Lower leg skin (tissue), 4 donors: ENCODE measurements around the gene IFNGR2. TPM values are rescaled to one million over a fixed set of nuclear protein-coding genes. Genes with fewer than 3 reads are reported as not detected.
A peak's percentile ranks its signal among the peaks of the same experiment; 100 is the strongest.
"Not testable (repeated sequence)": the region's sequence is repeated elsewhere in the genome, so short reads cannot be mapped to it uniquely, and the experiment has no call there.

Experiments used
- DNase-seq, 2 donors: peaks; one replicate each; pipeline ENCODE4 v3.0.0-alpha.2; 2019; ENCODE audit warnings: low spot score in 2 of 2
- H3K4me3 ChIP-seq: fragments of 200-600 bp; sonication (generic); 2 replicates; pipeline ENCODE4 v1.5.1; 2017; ENCODE audit warnings: mild to moderate bottlenecking, low read depth; ENCODE audit not compliant: poor library complexity, severe bottlenecking
- POLR2A ChIP-seq, 2 donors: fragments of 450-650 bp; IDR thresholded peaks; one replicate each; pipeline ENCODE4 v1.6.1; 2016 to 2017; ENCODE audit warnings: antibody characterized with exemption in 2 of 2, mild to moderate bottlenecking in 1 of 2, moderate library complexity in 1 of 2
- WGBS, 2 donors: methylation state at CpG; one replicate each; pipeline ENCODE4 v1.1.5; 2018; 5-methylcytosine and 5-hydroxymethylcytosine counted together
- intact Hi-C: fragments of 100-400 bp; cut with DNase I; formaldehyde crosslinking; loops from one replicate; pipeline ENCODE4 v1.15.0; 2023; ENCODE audit warnings: low total_unique reads
- total RNA-seq, 4 donors: library from RNA; depleted of rRNA; stranded (reverse); fragments of >200 nt; gene quantifications; one replicate each; pipeline ENCODE4 v1.1.0, GENCODE V29; 2016
- TF ChIP-seq, protein P1 (sequence below), 3 donors: fragments of 450-650 bp; IDR thresholded peaks; one replicate each; pipeline ENCODE4 v1.5.1; 2016; ENCODE audit warnings: antibody characterized with exemption in 3 of 3, mild to moderate bottlenecking in 3 of 3, moderate library complexity in 2 of 3

IFNGR2 gene
- total RNA-seq, 4 donors from 2014 or later: 46.7 to 74.1 (median 60.9) TPM

DNA sequence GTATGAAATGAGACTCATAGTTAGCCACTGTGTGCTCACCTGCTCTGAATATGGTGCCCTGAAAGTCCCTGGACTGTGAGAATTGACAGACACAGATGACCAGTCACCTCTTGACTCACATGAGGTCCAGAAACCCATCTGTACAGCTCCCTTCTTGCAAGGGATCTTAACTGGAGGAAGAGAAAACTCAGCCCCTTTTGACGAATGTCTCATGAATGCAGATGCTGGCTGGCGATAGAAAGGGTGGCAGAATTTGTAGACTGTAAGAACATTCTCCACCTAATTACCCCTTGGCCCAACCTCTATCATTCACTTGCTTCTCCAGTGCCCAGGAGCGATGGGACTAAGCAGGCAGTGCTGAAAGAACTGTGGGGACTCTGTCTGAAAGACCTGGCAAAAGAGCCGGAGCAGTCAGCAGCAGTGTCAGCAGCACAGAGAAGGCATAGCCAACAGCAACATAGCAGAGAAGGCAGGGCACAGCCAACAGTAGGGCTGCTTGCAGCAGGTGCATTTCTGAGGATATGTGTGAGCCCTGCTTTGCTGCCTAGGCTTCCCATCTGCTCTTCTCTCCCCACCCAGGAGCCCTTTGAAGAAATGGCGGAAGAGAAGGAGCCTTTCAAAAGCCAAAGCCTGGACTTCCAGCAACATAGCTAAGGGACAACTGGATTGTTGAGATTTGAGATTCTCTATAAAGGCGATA is 25.8 kb upstream of the IFNGR2 start:
- no peak overlapping the region for H3K4me3 ChIP-seq
- TF ChIP-seq, protein P1, sequence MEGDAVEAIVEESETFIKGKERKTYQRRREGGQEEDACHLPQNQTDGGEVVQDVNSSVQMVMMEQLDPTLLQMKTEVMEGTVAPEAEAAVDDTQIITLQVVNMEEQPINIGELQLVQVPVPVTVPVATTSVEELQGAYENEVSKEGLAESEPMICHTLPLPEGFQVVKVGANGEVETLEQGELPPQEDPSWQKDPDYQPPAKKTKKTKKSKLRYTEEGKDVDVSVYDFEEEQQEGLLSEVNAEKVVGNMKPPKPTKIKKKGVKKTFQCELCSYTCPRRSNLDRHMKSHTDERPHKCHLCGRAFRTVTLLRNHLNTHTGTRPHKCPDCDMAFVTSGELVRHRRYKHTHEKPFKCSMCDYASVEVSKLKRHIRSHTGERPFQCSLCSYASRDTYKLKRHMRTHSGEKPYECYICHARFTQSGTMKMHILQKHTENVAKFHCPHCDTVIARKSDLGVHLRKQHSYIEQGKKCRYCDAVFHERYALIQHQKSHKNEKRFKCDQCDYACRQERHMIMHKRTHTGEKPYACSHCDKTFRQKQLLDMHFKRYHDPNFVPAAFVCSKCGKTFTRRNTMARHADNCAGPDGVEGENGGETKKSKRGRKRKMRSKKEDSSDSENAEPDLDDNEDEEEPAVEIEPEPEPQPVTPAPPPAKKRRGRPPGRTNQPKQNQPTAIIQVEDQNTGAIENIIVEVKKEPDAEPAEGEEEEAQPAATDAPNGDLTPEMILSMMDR (IDR thresholded peaks at IDR 0.05): no peak
- TF ChIP-seq POLR2A (IDR thresholded peaks at IDR 0.05): no peak
- no peak for DNase-seq
- WGBS, 2 donors: 85 to 86% methylated on average over 6 of the region's 6 CpGs
- intact Hi-C loops: no loop called here

DNA sequence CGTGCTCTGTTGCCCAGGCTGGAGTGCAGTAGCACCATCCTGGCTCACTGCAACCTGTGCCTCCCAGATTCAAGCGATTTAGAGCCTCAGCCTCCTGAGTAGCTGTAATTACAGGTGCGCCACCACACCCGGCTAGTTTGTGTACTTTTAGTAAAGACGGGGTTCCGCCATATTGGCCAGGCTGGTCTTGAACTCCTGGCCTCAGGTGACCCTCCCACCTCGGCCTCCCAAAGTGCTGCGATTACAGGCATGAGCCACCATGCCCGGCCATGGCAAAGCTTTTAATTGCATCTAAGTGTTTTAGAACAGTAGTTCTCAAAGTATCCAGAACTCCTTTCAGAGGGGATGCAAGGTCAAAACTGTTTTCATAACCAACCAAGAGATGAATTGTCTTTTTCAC is 25.1 kb upstream of the IFNGR2 start:
- intact Hi-C loops: no loop called here
- no peak for DNase-seq
- TF ChIP-seq POLR2A (IDR thresholded peaks at IDR 0.05): no peak
- TF ChIP-seq, protein P1 (IDR thresholded peaks at IDR 0.05): no peak

DNA sequence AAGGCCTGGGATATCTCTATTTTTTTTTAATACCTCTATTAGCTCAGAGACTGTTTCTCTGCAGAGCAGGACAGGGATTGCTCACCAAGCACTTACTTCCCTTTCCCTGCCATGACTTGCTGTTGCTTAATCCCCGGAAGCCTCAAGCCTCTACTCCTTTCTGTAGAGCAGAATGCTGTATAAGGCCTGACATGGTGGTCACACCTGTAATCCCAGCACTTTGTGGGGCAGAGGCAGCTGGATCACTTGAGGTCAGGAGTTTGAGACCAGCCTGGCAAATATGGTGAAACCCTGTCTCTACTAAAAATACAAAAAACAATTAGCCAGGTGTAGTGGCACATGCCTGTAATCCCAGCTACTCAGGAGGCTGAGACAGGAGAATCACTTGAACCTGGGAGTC is 23.3 kb upstream of the IFNGR2 start:
- DNase-seq: peak in 1 of 2 donors; percentile 55
- intact Hi-C loops, H3K4me3 ChIP-seq: not testable (repeated sequence)
- 7 to 12% methylated on average over 1 of the region's 1 CpG for WGBS, 2 donors

More for the DNA sequence above, 25.1 kb upstream of the IFNGR2 start:
- H3K4me3 ChIP-seq: no peak overlapping the region
- whole genome bisulfite sequencing, 2 donors: 89 to 91% methylated on average over 9 of the region's 9 CpGs

DNA sequence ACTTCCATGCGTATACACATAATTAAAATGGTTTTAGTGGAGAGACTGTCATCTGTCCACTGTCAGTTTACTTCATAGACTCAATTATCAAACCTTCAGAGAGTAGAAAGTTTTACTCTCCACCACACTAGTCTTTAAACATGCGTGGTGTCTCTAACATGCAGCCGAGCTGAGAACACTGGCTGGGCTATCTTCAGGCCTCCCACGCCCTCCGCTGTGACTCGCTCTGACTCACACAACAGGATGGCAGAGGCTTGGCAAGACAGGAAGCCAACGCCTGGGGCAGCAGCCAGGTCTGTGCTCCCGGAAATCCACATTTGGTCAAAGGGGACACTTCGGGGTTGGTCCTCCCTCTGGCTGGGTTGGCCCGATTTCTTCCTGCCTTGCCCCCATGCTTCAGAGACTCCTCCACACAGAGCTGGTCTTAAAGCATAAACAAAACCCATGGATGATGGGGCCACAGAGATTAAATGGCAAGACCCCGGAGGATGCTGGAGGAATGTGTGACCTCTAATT is 22.7 kb upstream of the IFNGR2 start:
- DNase-seq: peak; percentile 94 to 98
- 7 to 8% methylated on average over 10 to 11 of the region's 11 CpGs for WGBS, 2 donors
- TF ChIP-seq, protein P1 (IDR thresholded peaks at IDR 0.05): no peak
- TF ChIP-seq POLR2A (IDR thresholded peaks at IDR 0.05): no peak
- H3K4me3 ChIP-seq: no peak overlapping the region
- intact Hi-C loops: no loop called here

DNA sequence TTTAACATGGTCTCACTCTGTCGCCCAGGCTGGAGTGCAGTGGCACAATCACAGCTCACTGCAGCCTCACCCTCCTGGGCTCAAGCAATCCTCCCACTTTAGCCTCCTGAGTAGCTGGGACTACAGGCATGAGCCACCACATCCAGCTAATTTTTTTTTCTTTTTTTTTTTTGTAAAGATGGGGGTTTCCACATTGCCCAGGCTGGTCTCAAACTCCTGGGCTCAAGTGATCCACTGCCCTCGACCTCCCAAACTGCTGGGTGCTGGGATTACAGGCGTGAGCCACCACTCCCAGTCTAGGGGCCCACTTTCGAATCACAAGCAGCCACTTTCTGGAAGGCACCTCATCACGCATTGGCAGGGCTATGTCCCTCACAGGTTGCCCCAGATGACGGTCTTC is 21.8 kb upstream of the IFNGR2 start:
- 96 to 97% methylated on average over 6 of the region's 6 CpGs for whole genome bisulfite sequencing, 2 donors
- DNase-seq, intact Hi-C loops, H3K4me3 ChIP-seq: not testable (repeated sequence)

DNA sequence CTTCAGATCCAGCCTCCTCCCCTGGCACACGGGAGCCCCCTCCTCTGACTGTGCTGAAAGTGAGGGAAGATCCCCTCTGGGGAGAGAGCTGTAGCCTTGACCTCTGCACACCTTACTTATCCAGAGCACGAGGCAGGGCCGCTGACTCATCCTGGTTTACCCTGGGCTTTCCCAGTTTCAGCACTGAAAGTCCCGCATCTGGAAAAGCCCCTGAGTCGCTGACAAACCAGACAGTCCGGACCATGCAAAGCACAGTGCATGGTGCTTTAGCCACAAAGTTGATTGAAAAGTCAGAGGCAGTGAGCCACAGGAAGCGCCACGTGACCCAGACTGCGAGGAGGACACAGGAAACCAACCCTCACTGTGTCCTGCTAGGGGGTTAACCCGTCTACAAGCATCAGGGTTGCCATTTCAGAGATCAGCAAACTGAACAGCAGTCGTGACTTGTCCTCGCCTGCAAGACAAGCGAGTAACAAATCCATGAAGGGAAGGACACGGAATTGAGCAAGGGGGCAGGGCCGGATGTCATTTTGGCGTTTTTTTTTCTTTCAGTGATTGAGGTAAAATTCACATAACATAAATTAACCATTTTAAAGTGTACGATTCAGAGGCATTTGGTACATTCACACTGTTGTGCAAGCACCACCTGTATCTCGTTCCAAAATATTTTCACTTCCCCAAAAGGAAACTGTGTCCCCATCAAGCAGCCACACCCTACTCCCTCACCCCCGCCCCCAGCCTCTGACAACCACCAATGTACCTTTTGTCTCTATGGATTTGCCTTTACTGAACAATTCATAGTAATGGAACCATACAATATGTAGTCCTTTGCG is 19.9 kb upstream of the IFNGR2 start:
- H3K4me3 ChIP-seq: no peak overlapping the region
- DNase-seq: peak; percentile 70 to 92
- WGBS, 2 donors: 8 to 10% methylated on average over 20 of the region's 20 CpGs
- TF ChIP-seq, protein P1 (IDR thresholded peaks at IDR 0.05): no peak
- TF ChIP-seq POLR2A (IDR thresholded peaks at IDR 0.05): no peak
- intact Hi-C loops: no loop called here
